HepG2 (cell line): ENCODE measurements around the gene SMCO4. TPM values are rescaled to one million over a fixed set of nuclear protein-coding genes. Genes with fewer than 3 reads are reported as not detected.
A peak's percentile ranks its signal among the peaks of the same experiment; 100 is the strongest.

Experiments used
- ATF7-NPFF ChIP-seq: sonication (generic); formaldehyde crosslinking; IDR thresholded peaks from 2 replicates; pipeline ENCODE4 v1.8.1; 2023; ENCODE audit warnings: mild to moderate bottlenecking, low read depth, missing genetic modification reagents, moderate library complexity
- FOXK1 ChIP-seq: sonication (generic); formaldehyde crosslinking; IDR thresholded peaks from 2 replicates; pipeline ENCODE4 v1.4.0; 2020; ENCODE audit warnings: low read depth, missing genetic modification reagents, borderline replicate concordance
- HNF4G ChIP-seq, 2 experiments: sonication (generic) in 1 of 2; formaldehyde crosslinking in 1 of 2; IDR thresholded peaks; 2 replicates each; pipeline versions ENCODE4 v1.4.0 to v1.6.1; 2011 to 2020; ENCODE audit warnings: borderline replicate concordance in 2 of 2, low read depth in 2 of 2, mild to moderate bottlenecking in 2 of 2, low read length in 1 of 2, missing genetic modification reagents in 1 of 2, moderate library complexity in 1 of 2
- HNRNPL ChIP-seq: fragments of 200-400 bp; formaldehyde crosslinking; IDR thresholded peaks from 2 replicates; pipeline ENCODE4 v1.6.1; 2017; ENCODE audit warnings: mild to moderate bottlenecking, low read depth, low read length
- MEF2D ChIP-seq: sonication (generic); formaldehyde crosslinking; IDR thresholded peaks from 2 replicates; pipeline ENCODE4 v1.5.1; 2020; ENCODE audit warnings: mild to moderate bottlenecking, missing genetic modification reagents
- NFIB ChIP-seq: sonication (generic); formaldehyde crosslinking; IDR thresholded peaks from 2 replicates; pipeline ENCODE4 v1.9.0; 2021; ENCODE audit warnings: missing genetic modification reagents, mild to moderate bottlenecking, borderline replicate concordance
- RARG ChIP-seq: sonication (generic); formaldehyde crosslinking; IDR thresholded peaks from 2 replicates; pipeline ENCODE4 v1.4.0; 2020; ENCODE audit warnings: low read depth, mild to moderate bottlenecking, missing genetic modification reagents
- SAP130 ChIP-seq: IDR thresholded peaks from 2 replicates; pipeline ENCODE4 v1.6.1; 2016; ENCODE audit warnings: low read depth
- TCF7 ChIP-seq: sonication (generic); IDR thresholded peaks from 2 replicates; pipeline ENCODE4 v1.6.1; 2016; ENCODE audit warnings: antibody characterized with exemption, low read depth
- ZBTB3 ChIP-seq: sonication (generic); formaldehyde crosslinking; IDR thresholded peaks from 2 replicates; pipeline ENCODE4 v1.4.0; 2020; ENCODE audit warnings: low read depth, mild to moderate bottlenecking, moderate library complexity, missing genetic modification reagents, borderline replicate concordance
- ZFP37 ChIP-seq: sonication (generic); formaldehyde crosslinking; IDR thresholded peaks from 2 replicates; pipeline ENCODE4 v1.4.0; 2020; ENCODE audit warnings: missing genetic modification reagents, borderline replicate concordance
- ZNF816 ChIP-seq: sonication (generic); formaldehyde crosslinking; IDR thresholded peaks from 2 replicates; pipeline ENCODE4 v1.8.0; 2022; ENCODE audit warnings: missing genetic modification reagents, mild to moderate bottlenecking, borderline replicate concordance
- ZNF850 ChIP-seq: sonication (generic); formaldehyde crosslinking; conservative IDR thresholded peaks from 2 replicates; pipeline ENCODE4 v1.9.0; 2021; ENCODE audit warnings: mild to moderate bottlenecking, missing genetic modification reagents
- polyA plus RNA-seq, 8 experiments: library from polyadenylated mRNA; depleted of rRNA in 3 of 8; stranded (reverse) in 7 of 8; unstranded in 1 of 8; fragments of >200 nt; fragmentation: Illumina TruSeq in 4 of 8; extraction: Trizol in 4 of 8; gene quantifications; 2 replicates each; pipeline versions ENCODE4 v1.2.1 to v1.2.3, GENCODE V29; 2011 to 2016; ENCODE audit warnings: low read depth in 4 of 8, missing spikeins in 1 of 8, mixed read lengths in 1 of 8; ENCODE audit not compliant: insufficient read depth in 1 of 8
- total RNA-seq, 5 experiments: library from RNA; depleted of rRNA; stranded (reverse); fragments of >200 nt; fragmentation: Illumina TruSeq; extraction: Trizol; gene quantifications; 2 replicates each; pipeline ENCODE4 v1.2.3, GENCODE V29; 2016; ENCODE audit warnings: low read depth in 1 of 5
- TF ChIP-seq, protein P1 (sequence below): sonication (generic); formaldehyde crosslinking; IDR thresholded peaks from 2 replicates; pipeline ENCODE4 v1.5.0; 2020; ENCODE audit warnings: mild to moderate bottlenecking, missing genetic modification reagents, borderline replicate concordance
- TF ChIP-seq, protein P2 (sequence below): sonication (generic); formaldehyde crosslinking; IDR thresholded peaks from 2 replicates; pipeline ENCODE4 v1.4.0; 2020; ENCODE audit warnings: missing genetic modification reagents, borderline replicate concordance
- TF ChIP-seq, protein P3 (sequence below): IDR thresholded peaks from 2 replicates; pipeline ENCODE4 v1.6.1; 2016; ENCODE audit warnings: missing compliant biosample characterization, missing genetic modification reagents, borderline replicate concordance
- TF ChIP-seq, protein P4 (sequence below): sonication (generic); formaldehyde crosslinking; IDR thresholded peaks from 2 replicates; pipeline ENCODE4 v1.5.0; 2020; ENCODE audit warnings: mild to moderate bottlenecking, low read depth, missing genetic modification reagents, borderline replicate concordance
- TF ChIP-seq, protein P5 (sequence below): sonication (generic); formaldehyde crosslinking; IDR thresholded peaks from 2 replicates; pipeline ENCODE4 v1.4.0; 2020; ENCODE audit warnings: missing genetic modification reagents, borderline replicate concordance

SMCO4 gene
- total and polyA plus RNA-seq, 2 of the 13 experiments (the other 11 are each of a cell fraction or from before 2014, with no cell fraction given): 10.6 to 28.5 TPM

DNA sequence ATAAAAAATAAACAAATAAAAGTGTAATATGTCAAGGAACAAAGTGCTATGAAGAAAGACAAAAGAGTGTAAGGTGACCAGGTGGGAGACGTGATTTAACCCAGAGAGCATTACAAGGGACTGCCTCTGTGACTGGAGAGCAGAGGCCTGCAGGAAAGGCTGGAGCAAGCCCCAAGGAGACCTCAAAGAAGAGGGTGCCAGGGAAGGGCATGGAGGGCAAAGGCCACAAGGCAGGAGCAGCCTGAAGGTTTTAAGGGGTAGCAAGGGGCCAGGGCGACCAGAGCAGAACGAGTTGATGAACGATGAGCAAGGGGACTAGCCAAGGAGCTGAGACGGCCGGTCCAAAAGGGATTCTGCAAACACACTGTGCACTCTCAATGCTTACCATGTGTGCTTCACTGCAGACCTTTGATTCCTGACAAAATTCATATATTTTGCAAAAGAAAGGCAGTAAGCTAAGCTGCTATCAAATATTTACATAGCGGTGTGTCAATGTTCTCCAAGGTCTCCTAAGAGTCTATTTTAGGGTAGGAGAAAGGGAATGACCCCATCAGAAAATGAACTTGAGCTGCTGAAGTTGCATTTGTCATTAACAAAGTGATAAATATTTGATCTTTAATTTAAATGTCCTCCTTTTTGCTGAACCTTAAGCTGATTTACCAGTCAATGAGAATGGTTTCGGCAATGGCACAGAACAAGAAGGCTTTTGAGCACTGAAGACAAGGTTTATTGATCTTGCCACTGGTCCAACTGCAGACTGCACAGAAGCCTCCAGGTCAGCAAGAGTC lies 50.5 kb downstream of the SMCO4 start (continued):
- TF ChIP-seq, protein P1, sequence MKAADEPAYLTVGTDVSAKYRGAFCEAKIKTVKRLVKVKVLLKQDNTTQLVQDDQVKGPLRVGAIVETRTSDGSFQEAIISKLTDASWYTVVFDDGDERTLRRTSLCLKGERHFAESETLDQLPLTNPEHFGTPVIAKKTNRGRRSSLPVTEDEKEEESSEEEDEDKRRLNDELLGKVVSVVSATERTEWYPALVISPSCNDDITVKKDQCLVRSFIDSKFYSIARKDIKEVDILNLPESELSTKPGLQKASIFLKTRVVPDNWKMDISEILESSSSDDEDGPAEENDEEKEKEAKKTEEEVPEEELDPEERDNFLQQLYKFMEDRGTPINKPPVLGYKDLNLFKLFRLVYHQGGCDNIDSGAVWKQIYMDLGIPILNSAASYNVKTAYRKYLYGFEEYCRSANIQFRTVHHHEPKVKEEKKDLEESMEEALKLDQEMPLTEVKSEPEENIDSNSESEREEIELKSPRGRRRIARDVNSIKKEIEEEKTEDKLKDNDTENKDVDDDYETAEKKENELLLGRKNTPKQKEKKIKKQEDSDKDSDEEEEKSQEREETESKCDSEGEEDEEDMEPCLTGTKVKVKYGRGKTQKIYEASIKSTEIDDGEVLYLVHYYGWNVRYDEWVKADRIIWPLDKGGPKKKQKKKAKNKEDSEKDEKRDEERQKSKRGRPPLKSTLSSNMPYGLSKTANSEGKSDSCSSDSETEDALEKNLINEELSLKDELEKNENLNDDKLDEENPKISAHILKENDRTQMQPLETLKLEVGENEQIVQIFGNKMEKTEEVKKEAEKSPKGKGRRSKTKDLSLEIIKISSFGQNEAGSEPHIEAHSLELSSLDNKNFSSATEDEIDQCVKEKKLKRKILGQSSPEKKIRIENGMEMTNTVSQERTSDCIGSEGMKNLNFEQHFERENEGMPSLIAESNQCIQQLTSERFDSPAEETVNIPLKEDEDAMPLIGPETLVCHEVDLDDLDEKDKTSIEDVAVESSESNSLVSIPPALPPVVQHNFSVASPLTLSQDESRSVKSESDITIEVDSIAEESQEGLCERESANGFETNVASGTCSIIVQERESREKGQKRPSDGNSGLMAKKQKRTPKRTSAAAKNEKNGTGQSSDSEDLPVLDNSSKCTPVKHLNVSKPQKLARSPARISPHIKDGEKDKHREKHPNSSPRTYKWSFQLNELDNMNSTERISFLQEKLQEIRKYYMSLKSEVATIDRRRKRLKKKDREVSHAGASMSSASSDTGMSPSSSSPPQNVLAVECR (CRISPR knock-in tag): 0 out of 2 replicates have a peak, but pooled peaks have one; percentile 13
- TF ChIP-seq, protein P2, sequence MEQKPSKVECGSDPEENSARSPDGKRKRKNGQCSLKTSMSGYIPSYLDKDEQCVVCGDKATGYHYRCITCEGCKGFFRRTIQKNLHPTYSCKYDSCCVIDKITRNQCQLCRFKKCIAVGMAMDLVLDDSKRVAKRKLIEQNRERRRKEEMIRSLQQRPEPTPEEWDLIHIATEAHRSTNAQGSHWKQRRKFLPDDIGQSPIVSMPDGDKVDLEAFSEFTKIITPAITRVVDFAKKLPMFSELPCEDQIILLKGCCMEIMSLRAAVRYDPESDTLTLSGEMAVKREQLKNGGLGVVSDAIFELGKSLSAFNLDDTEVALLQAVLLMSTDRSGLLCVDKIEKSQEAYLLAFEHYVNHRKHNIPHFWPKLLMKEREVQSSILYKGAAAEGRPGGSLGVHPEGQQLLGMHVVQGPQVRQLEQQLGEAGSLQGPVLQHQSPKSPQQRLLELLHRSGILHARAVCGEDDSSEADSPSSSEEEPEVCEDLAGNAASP (CRISPR knock-in tag): peak; percentile 67
- TF ChIP-seq ZBTB3 (CRISPR knock-in tag) (no peak), MEF2D (CRISPR knock-in tag) (peak; percentile 97), ATF7-NPFF (CRISPR knock-in tag) (no peak), RARG (CRISPR knock-in tag) (no peak), HNRNPL (no peak), TCF7 (peak; percentile 41; the same call in 1 of the 2 replicates), HNF4G (IDR thresholded peaks at IDR 0.05; ENCODE audit: borderline replicate concordance, low read depth, low read length) (peak; percentile 74; the same call in 1 of the 2 replicates), HNF4G (CRISPR knock-in tag; IDR thresholded peaks at IDR 0.05; ENCODE audit: borderline replicate concordance, low read depth) (no peak), FOXK1 (peak; percentile 7; the same call in 1 of the 2 replicates), ZFP37 (CRISPR knock-in tag) (no peak), ZNF850 (CRISPR knock-in tag) (no peak), ZNF816 (no peak), SAP130 (CRISPR knock-in tag) (peak; percentile 49; the same call in 1 of the 2 replicates), NFIB (CRISPR knock-in tag) (no peak)
- TF ChIP-seq, protein P3, sequence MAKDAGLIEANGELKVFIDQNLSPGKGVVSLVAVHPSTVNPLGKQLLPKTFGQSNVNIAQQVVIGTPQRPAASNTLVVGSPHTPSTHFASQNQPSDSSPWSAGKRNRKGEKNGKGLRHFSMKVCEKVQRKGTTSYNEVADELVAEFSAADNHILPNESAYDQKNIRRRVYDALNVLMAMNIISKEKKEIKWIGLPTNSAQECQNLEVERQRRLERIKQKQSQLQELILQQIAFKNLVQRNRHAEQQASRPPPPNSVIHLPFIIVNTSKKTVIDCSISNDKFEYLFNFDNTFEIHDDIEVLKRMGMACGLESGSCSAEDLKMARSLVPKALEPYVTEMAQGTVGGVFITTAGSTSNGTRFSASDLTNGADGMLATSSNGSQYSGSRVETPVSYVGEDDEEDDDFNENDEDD: no peak
- TF ChIP-seq, protein P4, sequence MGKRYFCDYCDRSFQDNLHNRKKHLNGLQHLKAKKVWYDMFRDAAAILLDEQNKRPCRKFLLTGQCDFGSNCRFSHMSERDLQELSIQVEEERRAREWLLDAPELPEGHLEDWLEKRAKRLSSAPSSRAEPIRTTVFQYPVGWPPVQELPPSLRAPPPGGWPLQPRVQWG (CRISPR knock-in tag): no peak
- TF ChIP-seq, protein P5, sequence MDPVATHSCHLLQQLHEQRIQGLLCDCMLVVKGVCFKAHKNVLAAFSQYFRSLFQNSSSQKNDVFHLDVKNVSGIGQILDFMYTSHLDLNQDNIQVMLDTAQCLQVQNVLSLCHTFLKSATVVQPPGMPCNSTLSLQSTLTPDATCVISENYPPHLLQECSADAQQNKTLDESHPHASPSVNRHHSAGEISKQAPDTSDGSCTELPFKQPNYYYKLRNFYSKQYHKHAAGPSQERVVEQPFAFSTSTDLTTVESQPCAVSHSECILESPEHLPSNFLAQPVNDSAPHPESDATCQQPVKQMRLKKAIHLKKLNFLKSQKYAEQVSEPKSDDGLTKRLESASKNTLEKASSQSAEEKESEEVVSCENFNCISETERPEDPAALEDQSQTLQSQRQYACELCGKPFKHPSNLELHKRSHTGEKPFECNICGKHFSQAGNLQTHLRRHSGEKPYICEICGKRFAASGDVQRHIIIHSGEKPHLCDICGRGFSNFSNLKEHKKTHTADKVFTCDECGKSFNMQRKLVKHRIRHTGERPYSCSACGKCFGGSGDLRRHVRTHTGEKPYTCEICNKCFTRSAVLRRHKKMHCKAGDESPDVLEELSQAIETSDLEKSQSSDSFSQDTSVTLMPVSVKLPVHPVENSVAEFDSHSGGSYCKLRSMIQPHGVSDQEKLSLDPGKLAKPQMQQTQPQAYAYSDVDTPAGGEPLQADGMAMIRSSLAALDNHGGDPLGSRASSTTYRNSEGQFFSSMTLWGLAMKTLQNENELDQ: no peak
